ENCODE data around the gene DNAH14.

The DNAH14 gene

DNA sequence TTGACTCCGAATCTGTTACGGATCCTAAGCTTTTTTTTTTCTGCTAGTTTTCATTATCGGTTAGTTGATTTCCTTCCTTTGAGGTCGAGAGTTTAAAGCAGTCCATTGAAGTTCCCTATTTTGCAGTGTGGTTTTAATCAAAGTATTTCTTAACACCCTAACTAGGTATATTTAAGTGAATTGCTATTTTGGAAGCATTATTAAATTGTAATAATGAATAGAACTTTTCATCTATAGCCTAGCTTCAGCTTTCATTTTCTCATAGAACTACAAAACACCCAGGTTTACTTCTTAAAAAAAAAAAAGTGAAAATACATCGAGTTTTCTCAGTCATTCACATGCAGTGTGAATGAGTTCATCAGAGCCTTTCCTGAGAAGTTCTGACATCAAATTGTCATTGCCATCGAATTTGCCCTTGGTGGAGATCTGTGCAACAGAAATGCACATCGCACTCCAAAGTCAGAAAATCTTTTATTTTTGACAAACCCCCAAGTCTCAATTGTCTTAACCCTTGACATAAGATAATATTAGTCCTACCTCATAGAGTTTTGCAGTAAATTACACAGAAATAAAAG lies 499.5 kb downstream of the DNAH14 start:
- no peak for DNase-seq
- ATAC-seq: no peak

DNA sequence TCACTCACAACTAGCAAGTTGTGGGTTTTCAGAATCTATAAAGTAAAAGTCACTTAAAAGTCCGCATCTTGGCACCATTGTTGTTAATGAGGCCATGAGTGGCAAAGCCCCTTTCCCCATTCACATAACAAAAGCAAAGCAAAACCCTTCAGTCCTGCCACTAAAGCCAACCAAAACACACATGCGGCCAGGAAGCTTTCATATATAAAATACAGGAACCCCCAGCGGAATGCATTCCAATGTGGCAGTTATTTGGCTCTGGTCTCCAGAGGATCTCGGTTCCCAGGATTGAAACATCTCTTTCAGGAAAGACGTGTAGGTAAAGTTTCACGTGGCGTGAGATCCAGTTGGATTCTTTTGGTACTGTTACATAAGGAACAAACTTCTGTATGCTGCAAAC lies 500.8 kb downstream of the DNAH14 start:
- DNase-seq (no peak), ATAC-seq (no peak)

DNA sequence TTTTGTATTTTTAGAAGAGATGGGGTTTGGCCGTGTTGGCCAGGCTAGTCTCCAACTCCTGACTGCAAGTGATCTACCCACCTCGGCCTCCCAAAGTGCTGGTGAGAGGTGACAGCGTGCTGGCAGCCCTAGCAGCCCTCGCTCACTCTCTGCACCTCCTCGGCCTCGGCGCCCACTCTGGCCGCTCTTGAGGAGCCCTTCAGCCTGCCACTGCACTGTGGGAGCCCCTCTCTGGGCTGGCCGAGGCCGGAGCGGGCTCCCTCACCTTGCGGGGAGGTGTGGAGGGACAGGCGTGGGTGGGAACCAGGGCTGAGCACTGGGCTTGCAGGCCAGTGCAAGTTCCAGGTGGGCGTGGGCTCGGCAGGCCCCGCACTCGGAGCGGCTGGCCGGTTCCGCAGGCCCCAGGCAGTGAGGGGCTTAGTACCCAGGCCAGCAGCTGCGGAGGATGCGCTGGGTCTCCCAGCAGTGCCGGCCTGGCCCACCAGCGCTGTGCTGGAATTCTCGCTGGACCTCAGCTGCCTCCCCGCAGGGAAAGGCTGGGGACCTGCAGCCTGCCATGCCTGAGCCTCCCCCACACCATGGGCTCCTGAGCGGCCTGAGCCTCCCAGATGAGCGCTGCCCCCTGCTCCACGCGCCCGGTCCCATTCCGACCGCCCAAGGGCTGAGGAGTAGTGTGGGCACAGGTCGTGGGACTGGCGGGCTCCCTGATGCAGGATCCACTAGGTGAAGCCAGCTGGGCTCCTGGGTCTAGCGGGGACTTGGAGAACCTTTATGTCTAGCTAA lies 501.8 kb downstream of the DNAH14 start:
- DNase-seq: no peak
- ATAC-seq: no peak

DNA sequence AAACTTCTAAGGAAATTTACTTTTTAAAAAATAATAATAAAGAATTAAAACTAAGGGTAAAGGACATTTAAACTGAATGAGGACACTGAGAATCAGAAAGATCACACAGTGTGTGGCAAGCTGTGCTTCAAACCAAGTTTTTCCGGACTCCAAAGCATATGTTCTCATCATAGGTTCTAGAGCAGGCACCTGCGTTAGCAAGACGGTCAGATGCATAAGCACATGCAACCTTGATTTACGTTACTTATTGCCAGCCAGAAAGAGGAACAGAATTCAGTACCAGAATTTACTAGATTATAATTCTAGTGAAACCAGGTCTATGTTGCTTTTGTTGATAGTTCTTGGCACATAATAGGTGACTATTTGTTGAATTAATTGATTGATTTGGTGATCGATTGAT lies 504.6 kb downstream of the DNAH14 start:
- no peak for ATAC-seq

DNA sequence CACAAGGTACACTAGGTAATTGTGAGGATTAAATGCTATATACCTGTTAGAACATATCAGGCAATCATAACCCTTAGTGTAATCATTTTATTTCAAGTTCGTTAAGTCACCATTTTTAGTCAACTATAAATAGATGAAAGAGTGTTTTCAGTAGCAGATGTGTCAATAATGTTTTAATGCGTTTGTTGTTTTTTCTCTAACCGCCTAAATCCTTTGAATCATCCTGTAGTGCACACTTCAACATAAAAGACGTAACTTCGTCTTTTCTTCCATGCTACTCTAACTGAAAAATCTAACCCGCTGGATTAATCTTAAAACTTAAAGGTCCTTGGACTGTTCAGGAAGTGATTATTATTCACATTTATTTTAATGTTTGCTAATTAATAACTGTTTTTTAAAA lies 505.6 kb downstream of the DNAH14 start:
- ATAC-seq: no peak
- DNase-seq: no peak

More for the DNA sequence above, 504.6 kb downstream of the DNAH14 start:
- DNase-seq: no peak

DNA sequence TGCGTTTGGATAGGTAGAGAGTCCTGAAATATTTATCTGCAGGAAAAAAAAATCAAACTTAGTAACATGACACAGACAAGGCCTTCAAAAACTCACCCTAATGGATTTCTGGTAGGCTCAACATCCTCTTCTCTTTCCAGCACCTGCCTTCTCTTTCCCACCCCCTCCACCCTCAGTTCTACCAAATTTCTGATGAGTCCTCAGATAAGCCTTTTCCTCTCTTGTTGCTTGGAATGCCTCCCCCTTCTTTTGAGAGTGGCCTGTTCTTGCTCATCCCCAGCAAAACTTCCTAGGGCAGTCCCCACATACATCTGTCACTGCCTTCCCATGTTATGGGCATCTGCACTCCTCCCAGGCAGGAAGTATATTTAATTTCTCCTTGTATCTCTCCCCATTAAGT lies 506.0 kb downstream of the DNAH14 start:
- DNase-seq: no peak
- ATAC-seq: no peak

DNA sequence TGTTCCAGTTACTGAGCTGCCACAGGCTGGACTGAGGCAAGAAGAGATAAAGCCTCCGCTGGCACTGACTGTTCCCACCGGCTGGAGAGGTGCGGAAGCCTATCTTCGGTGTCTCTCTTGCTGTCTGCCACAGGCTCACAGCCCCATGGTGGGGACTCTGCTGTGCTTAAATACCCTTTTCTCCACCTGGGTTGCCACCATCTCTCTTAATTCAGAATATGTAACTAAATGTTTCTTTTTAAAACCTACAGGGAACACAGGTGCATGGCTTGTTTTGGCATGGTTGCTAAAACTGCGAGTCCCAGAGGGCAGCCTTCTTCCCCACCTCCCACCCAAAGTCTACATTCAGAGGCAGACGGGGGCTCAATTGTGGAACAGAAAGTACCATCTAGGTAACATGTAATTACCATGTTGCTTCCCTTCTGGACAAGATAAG lies 506.5 kb downstream of the DNAH14 start:
- ATAC-seq: peak; percentile 21
- DNase-seq: no peak

DNA sequence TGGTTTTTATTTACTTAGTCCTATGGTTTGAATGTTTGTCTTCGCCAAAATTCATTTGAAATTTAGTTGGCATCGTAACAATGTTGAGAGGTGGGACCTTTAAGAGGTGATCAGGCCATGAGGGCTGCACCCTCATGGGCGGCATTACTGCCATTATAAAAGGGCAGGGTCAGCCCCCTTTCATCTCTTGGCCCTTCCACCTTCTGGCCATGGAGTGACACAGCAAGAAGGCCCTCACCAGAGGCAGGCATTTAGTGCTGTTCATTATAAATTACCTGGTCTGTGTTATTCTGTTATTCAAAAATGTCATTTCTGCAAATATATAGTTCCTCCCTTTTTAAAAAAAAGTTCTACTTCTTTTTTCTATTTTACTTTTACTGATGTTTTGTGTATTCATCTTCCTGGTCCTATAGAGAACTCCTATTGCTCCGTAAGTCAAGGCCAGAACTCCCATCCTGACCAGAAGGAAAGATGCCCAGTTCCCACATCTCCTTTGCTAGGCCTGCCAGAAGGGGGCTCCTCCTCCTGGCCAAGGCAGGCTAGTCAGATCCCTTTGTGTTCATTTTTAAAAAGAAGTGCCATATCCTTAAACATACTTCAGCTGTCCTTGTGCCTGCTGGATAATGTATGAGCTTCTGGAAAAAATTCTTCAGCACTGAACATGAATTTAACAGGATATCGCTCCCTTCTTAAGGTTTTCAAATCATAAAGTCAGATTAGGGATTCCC lies 508.4 kb downstream of the DNAH14 start:
- no peak for ATAC-seq
- DNase-seq: no peak

DNA sequence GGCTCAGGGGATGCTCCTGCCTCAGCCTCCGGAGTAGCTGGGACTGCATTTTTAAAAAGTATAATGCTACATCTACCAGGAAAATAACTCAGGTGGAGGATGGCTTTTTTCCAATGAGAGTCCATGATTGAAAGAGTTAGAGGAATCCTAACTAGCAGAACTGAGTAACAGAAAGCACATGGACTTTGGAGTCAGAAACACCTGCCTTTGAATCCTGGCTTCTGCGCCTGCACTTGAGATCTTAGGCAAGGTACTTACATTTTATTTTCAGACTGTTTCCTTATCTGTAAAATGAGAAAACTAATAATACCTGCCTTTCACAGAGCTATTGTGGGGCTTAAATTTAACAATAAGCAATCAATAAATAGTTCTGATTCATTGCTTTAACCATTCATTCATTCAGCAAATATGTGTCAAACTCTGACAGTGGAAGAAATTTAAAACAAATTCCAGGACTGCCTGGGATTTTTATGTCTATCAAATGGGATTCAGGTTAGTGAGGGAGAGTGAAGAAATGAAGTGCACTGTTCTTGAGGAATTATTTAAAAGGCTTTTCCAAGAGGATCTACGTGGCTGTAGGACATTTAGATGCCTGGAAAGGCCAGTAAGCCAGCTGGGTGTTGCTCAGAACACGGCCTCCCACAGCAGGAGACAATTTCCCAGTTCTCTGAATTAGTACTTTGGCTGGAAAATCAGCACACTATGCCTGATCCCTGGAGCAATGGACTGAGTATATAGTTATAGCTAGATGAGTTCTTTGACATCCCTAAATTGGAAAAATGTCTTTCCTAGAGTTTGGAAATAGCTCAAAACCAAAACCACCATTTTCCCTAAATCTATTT lies 511.1 kb downstream of the DNAH14 start:
- ATAC-seq (no peak), DNase-seq (no peak)

DNA sequence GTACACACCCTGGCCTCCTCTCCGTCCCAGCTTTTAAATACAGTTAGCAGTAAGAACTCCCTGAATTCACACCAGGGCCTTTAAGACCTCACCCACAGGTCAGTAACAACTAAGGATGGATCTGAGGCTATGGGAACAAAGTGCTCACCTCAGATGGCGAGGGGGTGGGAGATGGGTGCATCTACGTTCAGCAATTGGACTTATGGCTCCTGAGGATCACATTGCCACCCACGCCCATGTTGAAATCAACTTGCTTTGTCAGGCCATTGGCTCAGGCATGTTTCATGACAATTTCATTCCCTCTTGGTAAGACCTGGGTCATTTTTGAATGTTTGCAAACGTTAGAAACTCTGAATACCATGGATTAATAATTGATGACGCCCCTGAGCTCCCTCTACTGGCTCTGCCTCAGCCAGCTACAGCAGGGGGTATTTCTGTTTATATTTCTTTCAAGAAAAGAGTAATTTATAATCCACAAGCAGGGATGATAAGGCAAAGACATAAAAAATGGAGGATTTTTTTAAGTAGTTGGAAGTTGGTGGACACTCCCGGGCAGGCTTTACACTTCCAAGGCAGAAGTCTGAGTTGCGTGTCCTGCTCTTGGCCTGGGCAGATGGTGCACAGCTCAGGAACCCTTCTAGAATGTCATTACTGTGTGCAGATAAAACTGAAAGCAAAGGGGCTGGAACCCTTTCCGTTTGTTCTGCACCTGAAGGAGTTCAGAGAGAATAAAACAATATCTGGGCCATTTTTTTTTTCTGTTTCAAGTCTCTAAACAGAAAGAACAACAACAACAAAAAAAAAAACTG lies 512.0 kb downstream of the DNAH14 start:
- ATAC-seq: no peak
- DNase-seq: no peak

DNA sequence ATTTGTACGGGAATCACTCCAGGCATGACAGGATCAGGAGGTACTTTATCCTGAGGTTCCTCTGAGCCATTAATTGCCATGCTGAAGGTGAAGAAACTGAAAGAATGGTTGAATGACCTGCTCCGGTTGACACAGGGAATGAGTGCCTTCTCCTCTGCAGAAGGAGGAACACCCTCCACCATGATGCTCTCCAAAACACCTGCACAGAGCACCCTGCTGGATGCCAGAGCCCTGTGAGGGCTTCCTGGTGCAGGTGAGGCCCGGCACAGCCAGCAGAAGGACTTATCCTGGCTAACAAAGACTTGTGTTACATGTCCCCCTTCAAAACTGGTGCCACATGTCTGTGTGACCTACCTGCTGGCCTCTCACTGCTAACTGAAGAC lies 512.6 kb downstream of the DNAH14 start:
- no peak for DNase-seq
- ATAC-seq: no peak

DNA sequence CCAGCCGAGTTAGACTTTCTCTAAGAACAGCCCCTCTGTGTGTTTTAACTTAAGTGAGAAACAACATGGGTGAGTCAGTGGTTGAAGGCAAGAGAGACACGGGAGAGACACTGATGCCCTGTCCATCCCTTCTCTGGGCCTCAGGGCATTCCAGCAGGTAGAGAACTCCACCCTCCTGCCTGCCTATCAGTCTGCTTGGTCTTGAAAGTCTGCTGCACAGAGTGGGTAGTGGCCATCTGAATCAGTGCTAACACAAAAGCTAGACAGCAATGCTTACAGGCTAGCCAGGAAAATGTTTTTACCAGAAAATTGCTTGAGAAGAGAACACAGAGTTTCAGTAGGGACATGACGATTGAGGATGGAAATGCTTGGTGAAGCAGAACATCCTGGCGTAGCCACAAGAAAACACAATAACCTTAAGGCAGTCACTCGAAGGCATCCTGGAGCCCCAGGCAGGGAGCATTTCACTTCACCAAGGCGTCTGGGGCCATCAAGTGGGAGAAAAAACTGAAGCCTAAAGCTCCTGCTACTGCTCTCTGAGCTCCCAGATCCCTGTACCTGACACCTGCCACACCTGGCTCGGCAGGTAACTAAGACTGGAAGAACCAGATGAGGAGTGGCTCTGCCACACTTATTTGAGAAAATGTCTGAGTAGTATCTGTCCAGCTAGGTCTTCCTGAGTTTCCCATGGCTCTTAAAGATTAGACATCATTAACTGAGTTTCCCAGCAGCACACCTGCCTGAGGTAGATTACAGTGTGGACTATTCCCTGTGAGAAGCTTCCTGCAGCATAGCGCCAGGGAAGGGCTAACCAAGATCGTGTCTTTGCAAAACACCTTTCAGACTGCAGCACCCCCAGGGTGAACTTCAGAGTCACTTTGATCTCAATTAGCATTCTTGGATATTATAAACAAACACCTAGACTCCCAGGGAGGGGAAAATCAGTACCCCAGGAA lies 516.4 kb downstream of the DNAH14 start:
- DNase-seq (peak; percentile 16), ATAC-seq (no peak)

DNA sequence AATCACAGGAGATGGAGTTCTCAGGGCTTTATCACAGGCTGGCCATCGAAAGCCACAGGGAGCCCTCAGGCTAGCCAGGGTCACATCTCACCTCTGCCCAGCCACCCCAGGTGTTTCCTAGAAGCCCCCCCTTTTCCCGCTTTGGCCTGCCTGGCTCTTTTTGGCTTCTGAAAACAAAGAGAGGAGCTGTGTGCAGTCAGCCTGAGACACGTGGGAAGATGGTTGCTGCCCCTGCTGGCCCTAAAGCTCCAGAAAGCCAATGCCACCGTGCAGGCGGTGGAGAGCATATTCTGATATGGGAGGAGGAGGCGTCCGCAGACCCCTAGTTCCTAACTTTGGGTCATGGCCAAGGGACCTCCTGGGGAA lies 517.1 kb downstream of the DNAH14 start:
- DNase-seq: peak; percentile 2
- no peak for ATAC-seq

DNA sequence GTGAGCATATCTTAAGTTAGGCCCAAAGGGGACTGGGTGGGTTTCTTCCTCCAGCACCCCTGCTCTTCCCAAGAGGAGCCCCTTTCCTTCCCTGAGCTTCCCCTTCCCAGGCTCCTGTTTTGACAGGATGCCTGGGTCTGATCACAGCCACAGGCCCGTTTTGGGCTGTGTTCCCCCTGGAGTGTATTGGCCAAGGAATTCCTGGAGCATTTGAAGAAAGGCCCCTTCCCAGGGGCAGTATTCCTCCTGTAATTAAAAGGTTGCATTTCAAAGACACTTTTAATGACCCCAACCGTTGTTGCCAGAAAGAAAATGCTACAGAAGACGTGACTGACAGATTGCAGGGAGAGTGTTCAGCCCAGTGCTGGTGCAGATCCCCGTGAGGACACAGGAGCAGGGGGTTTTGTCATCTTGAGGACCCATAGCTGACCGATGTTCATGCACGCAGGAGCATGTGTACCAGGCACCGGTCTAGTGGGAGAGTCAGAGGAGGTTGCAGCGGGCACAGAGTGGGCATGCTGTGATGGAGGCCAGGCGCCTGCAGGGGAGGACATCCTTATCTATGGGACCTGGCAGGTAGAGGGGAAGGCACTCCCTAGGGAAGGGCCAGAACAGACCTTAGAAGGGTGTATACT lies 517.6 kb downstream of the DNAH14 start:
- DNase-seq (no peak), ATAC-seq (no peak)

DNA sequence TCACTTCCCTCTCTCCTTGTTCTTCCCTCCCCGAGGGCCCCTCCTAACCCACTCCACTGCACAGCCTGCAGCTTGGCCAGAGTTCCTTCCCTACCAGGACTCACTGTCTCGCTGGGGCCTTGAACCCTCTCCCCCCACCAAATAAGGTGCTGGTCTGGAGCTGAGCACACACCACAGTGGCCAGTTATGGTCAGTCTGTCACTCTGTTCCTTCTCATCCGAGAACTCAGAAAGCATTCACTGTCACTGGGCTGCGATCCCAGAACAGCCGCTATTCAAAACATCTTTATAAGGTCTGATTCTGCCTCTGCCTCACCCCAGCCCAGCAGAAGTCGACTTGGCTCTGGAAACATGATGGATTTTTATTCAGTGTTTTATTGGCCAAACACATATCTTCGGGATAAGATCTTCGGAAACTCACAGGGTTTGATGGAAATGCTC lies 518.2 kb downstream of the DNAH14 start:
- no peak for ATAC-seq

DNA sequence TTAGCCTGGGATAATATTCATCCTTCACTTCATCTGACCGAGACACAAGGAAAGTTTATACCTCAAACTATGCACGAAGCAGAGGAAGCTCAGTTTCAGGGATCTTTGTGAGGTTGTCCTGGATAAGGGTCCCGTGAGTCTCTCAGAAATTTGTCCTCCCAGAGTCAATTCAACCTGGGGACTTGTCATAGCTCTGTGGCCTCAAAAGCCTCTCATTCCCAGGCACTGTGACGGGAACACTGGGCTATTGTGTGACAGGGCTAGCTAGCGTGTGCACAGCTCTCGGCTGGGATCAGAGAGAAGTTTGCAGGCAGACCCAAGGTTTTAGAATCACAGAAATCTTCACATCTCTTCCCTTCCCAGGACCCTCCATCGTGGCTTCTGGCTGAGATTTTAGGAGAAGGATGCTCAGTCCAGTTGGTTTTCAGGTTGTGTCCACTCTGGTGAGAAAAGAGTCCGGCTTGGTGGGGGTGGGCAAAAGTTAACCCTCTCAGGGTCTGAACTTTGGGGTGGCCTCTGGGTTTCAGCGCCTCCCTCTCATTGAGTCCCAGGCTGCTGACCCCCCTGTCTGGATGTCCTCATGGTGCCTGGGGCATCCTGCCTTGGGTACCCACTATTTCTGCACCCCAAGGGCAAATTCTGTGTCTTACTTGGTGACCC lies 518.8 kb downstream of the DNAH14 start:
- ATAC-seq: no peak
- DNase-seq: no peak

More for the DNA sequence above, 518.2 kb downstream of the DNAH14 start:
- DNase-seq: no peak
